ENCODE data around the gene KBTBD13.
"Not testable (repeated sequence)": the region's sequence is repeated elsewhere in the genome, so short reads cannot be mapped to it uniquely, and the experiment has no call there.

The KBTBD13 gene

DNA sequence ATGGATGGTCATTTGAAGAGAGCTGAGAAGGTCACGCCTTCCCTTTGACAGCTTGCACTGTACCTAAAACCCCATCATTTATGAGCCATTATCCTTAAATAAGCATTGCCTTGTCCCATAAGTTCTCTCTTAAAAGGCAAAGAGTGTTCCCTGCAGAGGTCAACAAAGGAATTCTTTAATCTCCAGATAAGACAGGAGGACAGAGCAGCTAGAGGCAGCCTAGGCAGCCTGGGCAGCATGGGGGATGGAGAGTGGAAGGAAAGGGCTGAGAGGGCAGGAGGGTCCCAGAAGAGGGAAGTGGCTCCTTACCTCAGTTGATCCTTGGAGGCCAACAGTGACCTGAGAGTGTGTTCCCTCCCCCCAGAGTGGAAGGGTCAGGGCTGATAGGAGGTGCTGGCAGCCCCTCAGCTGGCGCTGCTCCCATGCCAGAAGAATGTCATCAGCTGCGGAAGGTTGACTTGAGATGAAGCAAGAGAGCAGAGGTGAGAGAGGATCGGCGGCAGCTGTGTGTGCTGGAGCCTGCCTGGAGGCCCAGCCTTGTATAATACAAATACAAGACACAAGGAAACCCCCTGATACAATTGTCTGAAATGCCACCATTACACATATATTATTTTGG lies 12.8 kb downstream of the KBTBD13 start:
- no peak for DNase-seq

DNA sequence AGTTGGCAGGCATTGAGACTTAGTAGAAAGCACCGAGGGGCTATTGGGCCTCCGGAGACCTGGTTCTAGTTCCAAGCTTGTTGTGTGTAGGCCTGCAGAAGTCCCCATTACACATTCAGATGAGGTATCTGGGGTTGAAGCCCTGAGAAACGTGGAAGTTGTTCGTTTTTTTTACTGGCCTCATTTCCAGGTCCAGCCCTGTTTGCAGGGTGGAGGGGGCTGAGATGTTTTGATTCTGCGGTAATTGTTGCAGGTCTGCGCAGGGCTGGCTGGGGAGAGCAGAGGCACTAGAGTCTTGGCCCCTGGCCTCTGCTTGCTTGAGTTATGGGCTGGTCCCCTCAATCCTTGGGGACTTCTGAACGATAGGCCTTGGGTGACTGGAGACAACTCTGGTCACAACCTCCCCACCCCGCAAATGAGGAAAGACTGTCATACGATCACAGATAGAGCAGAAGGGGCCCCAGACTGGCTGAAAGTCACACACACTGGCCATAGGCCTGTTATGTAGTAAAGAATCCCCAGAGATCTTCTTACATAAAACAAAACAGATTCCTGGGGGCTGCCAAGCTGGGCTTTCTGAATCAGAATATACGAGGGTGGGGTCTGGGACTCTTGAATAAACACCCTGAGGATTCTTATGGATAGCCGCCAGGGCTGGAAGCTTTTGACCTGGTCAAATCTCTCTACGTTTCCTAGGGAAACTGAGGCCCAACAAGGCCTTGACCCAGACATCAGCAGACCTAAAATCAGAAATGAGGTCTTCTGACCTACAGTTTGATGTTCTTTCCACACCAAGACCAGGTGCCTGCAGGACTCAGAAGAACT lies 15.6 kb downstream of the KBTBD13 start:
- no peak for DNase-seq

DNA sequence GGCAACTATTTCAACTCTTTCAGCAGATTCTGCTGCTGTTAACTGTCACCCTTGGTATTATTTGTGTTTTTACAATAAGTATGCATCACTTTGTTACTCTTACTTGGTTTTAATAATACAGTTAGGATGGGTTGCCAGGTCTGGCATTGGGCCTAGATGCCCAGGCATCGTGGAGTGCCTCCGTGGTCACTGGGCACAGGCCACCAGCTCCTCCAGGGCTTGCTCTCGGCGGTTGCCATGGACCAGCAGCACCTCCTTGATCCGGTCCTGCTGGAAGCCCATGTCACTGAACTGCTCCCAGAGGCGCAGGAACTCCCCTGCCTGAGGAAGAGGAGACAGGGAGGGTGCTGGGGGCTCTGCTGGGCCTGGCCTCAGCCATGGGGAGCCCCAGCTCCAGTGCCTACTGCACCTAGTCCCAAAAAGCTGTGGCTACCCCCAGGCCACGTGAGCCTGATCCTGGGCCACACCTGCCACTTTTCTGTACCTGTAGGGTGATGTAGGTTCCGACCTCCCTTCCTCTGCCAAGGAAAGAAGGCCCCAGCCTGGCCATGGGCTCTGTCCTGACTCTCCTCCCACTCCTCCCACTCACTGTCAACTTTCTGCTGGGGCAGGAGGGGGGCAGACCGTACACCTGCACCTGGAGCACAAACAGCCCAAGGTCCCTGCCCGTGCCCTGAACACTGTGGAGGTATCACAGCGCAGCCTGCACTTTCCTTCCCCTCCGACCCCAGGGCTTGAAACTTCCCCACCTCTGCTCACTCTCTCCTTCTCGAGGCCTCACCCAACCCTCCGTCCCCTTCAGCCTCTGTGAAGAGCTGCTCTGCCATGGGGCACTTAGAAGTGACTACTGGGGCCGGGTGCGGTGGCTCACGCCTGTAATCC lies 16.6 kb downstream of the KBTBD13 start:
- DNase-seq, result no peak

DNA sequence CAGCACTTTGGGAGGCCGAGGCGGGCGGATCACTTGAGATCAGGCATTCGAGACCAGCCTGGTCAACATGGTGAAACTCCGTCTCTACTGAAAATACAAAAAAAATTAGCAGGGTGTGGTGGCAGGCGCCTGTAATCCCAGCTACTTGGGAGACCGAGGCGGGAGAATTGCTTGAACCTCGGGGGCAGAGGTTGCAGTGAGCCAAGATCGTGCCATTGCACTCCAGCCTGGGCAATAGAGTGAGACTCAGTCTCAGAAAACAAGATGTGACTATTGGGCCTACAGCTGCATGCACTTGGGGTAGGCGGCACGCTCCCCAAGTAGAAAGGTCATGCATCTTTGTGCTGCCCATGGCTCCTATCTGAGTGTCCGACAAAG lies 17.2 kb downstream of the KBTBD13 start:
- DNase-seq, result not testable (repeated sequence)

DNA sequence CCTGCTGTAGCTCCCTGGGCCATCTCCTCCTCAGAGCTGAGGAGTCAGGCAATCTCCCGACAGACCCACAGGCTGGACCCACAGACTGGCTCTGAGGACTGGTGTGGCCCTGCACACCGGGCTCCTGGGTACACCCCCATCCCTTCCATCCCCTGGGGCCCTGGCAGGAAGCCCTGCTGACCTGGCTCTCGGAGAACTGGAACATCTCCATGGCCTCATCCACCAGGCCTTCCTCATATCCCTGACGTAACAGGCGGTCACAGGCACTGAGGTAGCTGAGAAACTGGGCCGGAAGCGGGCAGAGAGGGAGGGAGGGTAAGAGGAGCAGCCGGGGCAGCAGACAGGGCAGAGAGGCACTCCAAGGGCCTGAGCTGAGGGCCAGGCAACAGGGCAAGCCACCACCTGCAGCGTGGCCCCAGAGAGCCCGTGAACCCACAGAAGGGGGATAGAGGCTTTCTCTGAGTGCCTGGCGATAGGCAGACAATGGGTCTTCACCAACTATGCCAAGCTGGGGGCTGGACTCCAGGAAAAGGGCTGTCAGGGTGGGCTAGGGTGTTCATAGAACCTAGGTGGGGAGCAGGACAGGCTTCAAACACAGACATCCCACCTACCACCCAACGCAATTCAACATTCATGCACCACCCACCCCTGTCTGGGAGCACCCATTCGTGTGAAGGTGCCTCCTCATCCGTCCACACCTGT lies 17.9 kb downstream of the KBTBD13 start:
- DNase-seq, result no peak

DNA sequence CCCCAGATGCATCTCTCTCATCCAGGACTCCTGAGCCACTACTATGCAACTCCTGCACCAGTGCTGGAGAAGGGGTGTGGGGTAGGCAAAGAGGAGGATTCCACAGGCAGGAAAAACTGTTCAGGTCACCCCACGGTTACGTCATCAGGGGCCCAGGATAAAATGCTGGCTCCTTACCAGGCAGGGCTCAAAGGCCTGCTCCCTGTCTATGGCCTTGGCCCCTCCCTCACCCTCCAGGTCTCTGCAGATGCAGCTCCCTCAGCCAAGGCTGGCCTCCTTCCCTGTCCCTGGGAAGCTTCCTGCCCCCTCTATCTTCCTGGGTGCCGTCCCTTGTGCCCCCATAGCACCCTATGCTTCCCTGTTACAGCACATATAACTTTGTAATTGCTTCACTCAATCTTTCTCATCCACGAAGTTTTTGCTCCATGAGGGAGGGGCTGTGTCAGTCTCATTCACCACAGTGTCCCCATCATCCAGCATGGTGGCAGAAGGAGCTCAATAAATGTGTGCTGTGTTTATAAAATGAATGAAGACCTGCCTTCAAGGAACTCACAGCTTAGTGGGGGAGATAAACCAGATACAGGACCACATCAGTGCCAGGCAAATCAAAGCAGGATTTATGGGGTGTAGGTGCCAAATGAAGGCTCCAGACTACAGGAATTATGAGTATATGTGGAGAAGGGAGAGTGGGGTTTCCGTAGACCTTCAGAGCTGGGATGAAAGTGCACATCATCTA lies 18.6 kb downstream of the KBTBD13 start:
- no peak for DNase-seq

DNA sequence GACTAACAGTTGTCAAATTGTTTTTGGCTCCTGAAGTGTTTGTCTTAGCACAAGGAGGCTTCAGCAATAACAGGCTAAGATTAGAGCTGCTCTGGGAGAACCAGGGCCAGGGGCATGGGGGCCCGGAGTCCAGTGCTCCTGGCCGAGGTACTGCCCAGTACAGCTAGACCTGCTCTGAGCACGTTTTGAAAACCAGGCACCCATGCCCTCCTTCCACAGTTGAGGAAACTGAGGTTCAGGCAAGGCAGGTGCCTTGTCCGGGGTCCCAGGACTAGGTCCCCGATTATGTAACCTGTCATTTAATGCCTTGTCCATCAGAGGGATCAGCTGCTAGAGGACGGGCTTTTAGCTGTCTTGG lies 19.2 kb downstream of the KBTBD13 start:
- no peak for DNase-seq

DNA sequence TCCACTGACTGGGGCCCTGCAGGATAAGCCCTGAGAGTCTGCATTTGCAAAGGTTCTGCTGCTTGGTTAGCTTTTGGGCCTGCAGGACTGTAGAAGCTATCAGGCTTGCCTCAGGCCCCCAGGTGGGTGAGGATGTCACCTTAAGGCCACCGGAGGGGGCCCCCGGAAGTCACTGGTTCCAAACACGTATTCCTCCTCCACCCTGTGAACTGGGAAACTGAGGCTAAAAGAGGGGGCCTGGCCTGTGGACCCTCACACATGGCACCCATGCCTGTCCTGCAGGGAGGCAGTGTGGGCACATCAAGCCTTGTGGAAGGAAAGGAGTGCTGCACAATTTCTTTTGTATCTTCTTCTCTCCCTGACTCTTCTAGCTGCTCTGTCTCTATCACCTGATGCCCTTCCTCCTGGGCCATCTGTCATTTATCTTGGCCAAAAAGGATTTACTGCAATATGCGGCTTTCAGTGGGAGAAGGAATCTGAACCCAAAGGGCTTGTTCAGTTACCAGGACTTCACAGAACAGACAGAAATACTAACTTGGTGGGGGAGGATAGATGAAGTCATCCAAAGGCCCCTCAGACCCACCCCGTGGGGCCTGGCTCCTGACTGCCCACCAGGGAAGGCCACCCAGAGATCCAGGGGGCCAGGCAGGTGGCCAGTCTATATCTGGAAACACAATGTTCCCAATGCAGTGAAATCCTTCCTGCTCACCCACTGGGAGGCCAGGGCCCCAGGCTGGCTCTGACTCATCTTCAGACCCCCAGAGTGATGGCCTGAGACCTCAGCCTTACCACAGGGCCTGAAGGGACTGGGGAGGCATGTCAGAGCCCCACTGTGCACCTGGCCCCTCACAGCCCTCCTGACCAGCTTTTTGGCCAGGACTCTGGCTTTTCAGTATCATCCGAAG lies 20.2 kb downstream of the KBTBD13 start:
- no peak for DNase-seq

DNA sequence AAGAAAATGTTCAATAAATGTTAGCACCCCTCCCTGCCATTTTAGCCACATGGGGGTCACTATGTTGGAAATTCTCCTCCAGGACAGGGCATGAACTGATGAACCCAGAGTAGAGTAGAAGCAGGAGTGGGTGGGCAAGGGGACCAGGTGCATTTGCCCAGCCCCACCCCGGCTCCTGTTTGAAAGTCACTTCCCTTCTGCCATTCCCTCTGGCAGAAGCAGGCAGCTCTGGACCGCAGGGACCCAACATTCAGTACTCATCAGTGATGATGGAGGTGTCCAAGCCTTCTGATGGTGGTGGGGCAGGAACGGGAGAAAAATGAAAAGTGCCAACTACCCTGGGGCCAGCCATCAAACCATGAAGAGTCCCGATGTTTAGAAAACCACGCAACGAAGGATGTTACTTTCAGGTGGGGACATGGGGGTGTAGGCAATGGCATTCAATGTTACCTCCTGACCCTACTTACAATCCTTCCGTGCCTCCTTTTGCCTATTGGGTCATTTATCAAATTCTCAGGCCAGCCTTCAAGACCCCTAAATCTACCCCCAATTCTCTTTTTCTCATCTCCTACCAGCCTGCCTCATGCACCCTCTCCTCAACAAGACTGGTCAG lies 21.2 kb downstream of the KBTBD13 start:
- DNase-seq, result no peak

DNA sequence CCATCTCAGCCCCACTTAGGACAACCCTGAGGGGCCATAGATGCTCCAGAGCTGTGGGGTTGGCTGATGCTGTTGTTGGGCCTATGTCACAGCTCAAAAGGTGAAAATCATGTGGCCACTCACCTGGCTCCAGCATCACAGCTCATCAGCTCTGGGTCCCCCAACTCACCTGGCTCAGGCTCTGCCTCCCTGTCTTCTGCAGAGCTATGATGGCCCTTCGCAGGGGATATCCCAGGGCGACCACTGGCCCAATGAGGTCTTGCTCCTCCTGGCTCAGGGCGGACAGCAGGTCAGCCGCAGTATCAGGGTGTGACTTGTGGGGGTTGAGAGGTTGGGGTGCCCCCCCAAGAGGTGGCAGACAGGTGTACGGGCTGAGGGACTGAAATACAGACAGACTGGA lies 22.8 kb downstream of the KBTBD13 start:
- DNase-seq, result no peak

DNA sequence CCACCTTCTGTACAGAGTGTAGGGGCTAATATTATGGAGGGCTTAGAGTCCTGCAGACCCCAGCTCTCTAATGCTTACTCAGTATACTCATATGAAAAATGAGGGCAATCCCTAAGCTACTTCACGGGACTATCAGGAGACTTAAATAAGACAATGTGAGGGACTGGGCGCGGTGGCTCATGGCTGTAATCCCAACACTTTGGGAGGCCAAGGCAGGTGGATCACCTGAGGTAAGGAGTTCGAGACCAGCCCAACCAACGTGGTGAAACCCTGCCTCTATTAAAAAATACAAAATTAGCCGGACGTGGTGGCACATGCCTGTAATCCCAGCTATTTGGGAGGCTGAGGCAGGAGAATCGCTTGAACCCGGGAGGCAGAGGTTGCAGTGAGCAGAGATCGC lies 23.3 kb downstream of the KBTBD13 start:
- DNase-seq, result not testable (repeated sequence)

DNA sequence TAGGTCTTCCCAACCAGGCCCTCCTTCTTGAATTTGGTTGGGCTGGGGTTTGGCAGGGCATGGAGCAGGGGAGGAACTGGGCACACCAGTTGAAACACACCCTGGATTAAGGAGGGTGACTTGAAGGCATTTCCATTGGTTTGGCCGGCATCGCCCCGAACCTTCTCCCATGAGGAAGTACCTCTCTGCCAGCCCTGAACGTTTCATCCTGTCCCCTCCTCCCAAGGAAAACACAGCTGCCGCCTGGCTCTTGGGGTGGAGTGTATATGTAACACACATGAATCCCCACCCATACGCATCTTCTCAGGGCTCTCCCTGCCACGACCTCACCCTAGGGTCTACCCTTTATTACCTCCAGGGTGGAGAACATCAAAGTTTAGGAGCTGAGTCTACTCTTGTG lies 23.9 kb downstream of the KBTBD13 start:
- DNase-seq, result no peak

DNA sequence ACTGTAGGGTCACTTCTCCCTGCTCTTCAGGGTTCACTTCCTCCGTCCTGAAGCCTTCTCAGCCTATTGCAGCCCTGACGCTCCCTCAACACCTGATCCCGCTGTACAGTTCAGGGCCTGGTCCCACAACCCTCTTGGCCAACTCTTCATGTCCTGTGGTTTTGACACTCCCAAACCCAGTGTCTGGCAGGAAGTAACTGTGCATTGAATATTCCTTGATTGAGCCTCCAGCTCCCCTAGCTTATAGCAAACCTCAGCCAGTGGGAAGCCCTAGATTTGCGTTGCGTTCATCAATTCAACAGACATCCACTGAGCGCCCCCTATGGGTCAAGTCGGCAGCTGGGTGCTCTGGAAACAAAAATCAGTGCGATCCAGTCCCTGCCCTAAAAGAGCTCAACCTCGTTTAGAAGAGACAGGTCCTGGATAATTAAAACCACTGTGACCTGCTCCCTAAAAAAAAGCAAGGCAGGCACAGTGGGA lies 24.9 kb downstream of the KBTBD13 start:
- DNase-seq, result peak; percentile 65 to 76

DNA sequence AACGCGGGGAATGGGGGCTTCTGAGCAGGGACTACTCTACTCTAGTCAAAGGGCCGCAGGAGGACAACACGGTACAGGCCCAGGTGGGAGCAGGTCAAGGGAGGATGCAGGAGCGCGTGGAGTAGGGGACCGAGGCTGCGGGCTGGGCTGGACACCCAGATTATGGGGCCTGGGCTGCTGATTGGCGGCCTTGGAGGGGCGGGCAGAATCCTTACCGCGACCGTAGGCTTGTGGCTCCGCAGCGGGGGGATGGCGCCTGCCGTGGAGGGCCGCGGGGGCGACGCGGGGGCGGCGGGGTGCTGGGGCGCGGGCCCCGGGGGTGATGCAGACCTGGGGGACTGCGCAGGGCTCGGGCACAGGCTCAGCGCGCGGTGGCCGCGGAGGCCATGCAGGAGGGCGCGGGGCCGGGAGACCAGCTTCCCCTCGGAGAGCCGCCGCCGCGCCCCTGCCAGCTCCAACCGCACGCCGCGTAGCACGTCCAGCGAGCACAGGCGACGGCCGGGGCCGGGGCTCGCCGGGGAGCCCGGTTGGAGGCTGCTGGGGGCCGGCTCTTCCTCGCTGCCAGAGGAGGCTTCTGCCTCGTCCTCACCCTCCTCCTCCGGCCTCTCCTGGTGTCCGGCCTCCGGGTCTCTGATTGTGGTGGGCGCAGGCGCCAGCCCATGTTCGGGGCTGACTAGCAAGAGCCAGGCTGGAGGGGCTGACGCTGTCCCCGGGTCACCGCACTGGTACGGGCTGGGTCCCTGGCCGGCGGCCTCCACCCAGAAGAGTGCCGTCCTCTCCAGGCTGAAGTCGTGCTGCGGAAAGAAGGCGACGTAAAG lies 25.6 kb downstream of the KBTBD13 start:
- no peak for DNase-seq

DNA sequence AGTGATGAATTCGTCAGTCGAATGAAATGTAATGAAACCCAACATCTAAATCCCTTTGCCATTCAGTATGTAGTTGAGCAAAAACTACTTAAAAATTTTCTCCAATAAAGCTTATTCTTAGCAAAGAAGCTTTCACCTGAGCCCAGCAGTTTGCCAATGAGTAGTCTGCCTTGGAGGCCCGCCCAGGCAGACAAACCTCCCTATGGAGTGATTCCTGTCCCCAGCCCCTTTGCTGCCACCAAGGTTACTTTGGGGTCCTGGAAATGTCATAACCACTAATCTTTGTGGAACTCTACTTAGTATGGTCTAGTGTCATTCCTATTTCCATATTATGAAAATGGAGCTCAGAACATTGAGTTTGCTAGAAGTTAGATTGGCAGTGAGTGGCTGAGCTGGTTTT lies 26.4 kb downstream of the KBTBD13 start:
- no peak for DNase-seq

DNA sequence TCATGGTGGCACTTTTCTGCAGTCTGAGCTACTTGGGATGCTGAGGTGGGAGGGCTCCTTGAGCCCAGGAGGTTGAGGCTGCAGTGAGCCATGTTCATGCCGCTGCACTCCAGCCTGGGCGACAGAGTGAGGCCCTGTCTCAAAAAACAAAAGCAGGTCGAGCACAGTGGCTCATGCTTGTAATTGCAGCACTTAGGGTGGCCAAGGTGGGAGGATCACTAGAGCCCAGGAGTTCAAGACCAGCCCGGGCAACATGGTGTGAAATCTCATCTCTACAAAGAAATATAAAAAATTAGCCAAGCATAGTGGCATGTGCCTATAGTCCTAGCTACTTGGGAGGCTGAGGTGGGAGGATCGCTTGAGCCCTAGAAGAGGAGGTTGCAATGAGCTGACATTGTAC lies 28.5 kb downstream of the KBTBD13 start:
- no peak for DNase-seq

DNA sequence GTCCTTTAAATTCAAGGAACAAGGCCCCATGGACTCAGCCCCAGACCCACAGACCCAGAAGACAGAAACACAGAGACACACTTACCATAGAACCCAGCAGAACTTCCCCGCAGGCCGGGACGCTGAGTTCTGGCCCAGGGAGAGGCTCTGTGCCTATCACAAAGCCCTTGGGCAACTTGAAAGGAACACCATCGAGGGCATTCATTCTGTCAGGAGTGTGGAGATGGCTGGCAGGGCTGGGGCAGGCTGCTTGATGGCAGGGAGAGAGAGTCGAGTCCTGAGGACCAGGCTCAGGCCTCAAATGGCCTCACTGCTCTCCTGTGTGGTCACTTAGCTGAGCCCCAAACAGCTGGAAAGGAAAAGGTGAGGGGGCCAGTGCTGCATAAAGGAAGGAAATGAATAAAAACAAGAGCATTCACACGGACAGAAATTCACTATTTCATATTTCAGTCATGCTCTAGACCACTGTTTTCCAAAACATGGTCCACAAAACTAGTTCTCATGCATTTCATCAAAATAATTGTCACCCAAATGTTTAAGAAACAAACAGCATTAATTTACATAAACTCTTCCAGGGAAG lies 29.6 kb downstream of the KBTBD13 start:
- DNase-seq, result no peak

DNA sequence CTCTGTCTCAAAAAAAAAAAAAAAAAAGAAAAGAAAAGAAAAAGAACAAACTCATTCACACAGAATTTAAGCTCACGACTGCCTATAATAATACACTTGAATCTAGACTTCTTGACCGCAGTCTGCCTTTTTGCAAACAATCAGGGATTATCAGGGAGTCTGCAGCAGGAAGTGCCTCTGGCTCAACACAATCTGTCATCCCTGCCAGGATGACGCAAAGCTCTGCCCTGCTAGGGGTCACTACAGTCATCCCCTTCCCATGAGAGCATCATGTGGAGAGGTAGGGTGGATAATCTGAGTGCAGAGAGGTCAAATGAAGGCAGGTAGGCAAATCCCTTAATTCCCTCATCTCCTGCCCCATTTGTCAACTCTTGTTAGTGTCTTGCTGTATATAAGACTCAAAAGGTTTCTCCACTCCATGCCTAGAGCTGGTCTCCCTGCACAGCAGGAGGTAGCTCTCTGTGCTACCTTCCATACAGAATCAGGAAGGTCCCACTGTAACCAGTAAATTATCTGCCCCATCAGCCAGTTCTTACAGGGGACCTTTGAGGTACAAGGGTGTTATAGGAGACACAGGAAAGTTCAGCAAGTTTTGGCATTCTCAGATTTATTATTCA lies 34.2 kb downstream of the KBTBD13 start:
- no peak for DNase-seq

DNA sequence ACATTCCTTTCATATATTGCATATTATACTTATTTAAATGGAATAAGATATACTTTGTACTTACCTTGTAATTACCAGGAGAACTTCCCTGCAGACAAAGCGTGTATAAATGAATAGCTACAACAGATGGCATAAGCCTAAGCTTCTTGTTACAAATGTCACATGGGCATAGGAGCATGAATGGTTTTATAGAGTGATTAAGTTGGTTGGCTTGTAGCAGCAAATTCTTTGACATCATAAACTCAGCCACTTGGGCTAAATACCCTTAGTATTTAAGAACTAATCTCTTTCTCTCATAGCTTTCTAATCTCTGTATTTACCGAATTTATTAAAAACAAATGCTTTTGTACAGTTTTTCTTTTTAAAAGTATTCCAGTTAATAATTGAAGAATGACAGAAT lies 38.5 kb downstream of the KBTBD13 start, which contains the start of gene UBAP1L:
Gene UBAP1L, minus strand, starts transcription at position 115 of the 400 bp plus-strand sequence. CDS start 8,985 bp downstream, outside the sequence.
- DNase-seq, result no peak

Data from inflammatory macrophage (primary cell).